ENCODE measurements around the gene CA5B. TPM values are rescaled to one million over a fixed set of nuclear protein-coding genes. Genes with fewer than 3 reads are reported as not detected.

The CA5B gene
- total and polyA plus RNA-seq, 10 of the 15 experiments (the other 5 are each of a cell fraction or from before 2014, with no cell fraction given), result 1.2 to 6.0 (median 3.2) TPM

Small RNA genes lying within 50 kb of the gene (small RNA-seq; reads per million reads assigned to genes)
- gene RF00409, result not detected

Other genes with a start within 250 kb of the CA5B start
- gene PIR, start 244.9 kb upstream of the CA5B start, total RNA-seq (2014; rRNA removed), result 3.8 and 5.3 TPM in 2 replicates
- 5.3 and 6.3 TPM in 2 replicates for gene PIR, start 244.9 kb upstream of the CA5B start, total RNA-seq (2014; rRNA removed; fragmentation: Illumina TruSeq; extraction: Trizol)
- 4.1 and 5.0 TPM in 2 replicates for gene PIR, start 244.9 kb upstream of the CA5B start, total RNA-seq (2021)
- 16.5 and 25.2 TPM in 2 replicates for gene PIR, start 244.9 kb upstream of the CA5B start, polyA plus RNA-seq (2011; rRNA removed)
- 6.6 and 7.3 TPM in 2 replicates for gene PIR, start 244.9 kb upstream of the CA5B start, polyA plus RNA-seq (2014; fragmentation: Illumina TruSeq; extraction: Trizol)
- 10 to 100 TPM; 10.4 to 10.9 TPM for gene PIR, start 244.9 kb upstream of the CA5B start, polyA plus RNA-seq (2014; fragmentation: Nextera tagmentation; extraction: Ambion mirVana)
- gene PIR, start 244.9 kb upstream of the CA5B start, polyA plus RNA-seq (2014; rRNA removed), result 5.4 and 5.7 TPM in 2 replicates
- gene PIR, start 244.9 kb upstream of the CA5B start, polyA plus RNA-seq (2016; fragmentation: Nextera tagmentation; extraction: Ambion mirVana), result 1 to 10 TPM; 7.4 to 9.9 TPM
- not detected in 2 replicates for gene BMX, start 237.5 kb upstream of the CA5B start, total RNA-seq (2014; rRNA removed)
- gene BMX, start 237.5 kb upstream of the CA5B start, total RNA-seq (2014; rRNA removed; fragmentation: Illumina TruSeq; extraction: Trizol), result not detected in 2 replicates
- gene BMX, start 237.5 kb upstream of the CA5B start, total RNA-seq (2021), result not detected in 2 replicates
- not detected in 2 replicates for gene BMX, start 237.5 kb upstream of the CA5B start, polyA plus RNA-seq (2011; rRNA removed)
- not detected in 2 replicates for gene BMX, start 237.5 kb upstream of the CA5B start, polyA plus RNA-seq (2014; fragmentation: Illumina TruSeq; extraction: Trizol)
- gene BMX, start 237.5 kb upstream of the CA5B start, polyA plus RNA-seq (2014; fragmentation: Nextera tagmentation; extraction: Ambion mirVana), result not detected
- not detected in 2 replicates for gene BMX, start 237.5 kb upstream of the CA5B start, polyA plus RNA-seq (2014; rRNA removed)
- gene BMX, start 237.5 kb upstream of the CA5B start, polyA plus RNA-seq (2016; fragmentation: Nextera tagmentation; extraction: Ambion mirVana), result not detected
- gene ACE2, start 137.3 kb upstream of the CA5B start, total RNA-seq (2014; rRNA removed), result not detected in 2 replicates
- gene ACE2, start 137.3 kb upstream of the CA5B start, total RNA-seq (2014; rRNA removed; fragmentation: Illumina TruSeq; extraction: Trizol), result not detected in 2 replicates
- gene ACE2, start 137.3 kb upstream of the CA5B start, total RNA-seq (2021), result not detected in 2 replicates
- not detected in 2 replicates for gene ACE2, start 137.3 kb upstream of the CA5B start, polyA plus RNA-seq (2011; rRNA removed)
- not detected in 2 replicates for gene ACE2, start 137.3 kb upstream of the CA5B start, polyA plus RNA-seq (2014; fragmentation: Illumina TruSeq; extraction: Trizol)
- gene ACE2, start 137.3 kb upstream of the CA5B start, polyA plus RNA-seq (2014; fragmentation: Nextera tagmentation; extraction: Ambion mirVana), result under 1 TPM in 1 of 2 experiments, not detected in 1; 0.04 TPM
- gene ACE2, start 137.3 kb upstream of the CA5B start, polyA plus RNA-seq (2014; rRNA removed), result not detected in 2 replicates
- gene ACE2, start 137.3 kb upstream of the CA5B start, polyA plus RNA-seq (2016; fragmentation: Nextera tagmentation; extraction: Ambion mirVana), result not detected
- gene CLTRN, start 73.5 kb upstream of the CA5B start, total RNA-seq (2014; rRNA removed), result 0.11 and 0.23 TPM in 2 replicates
- gene CLTRN, start 73.5 kb upstream of the CA5B start, total RNA-seq (2014; rRNA removed; fragmentation: Illumina TruSeq; extraction: Trizol), result 0.13 and 0.14 TPM in 2 replicates
- 0.38 TPM in 1 of 2 replicates, not detected in the other for gene CLTRN, start 73.5 kb upstream of the CA5B start, total RNA-seq (2021)
- gene CLTRN, start 73.5 kb upstream of the CA5B start, polyA plus RNA-seq (2011; rRNA removed), result 0.75 and 1.3 TPM in 2 replicates
- gene CLTRN, start 73.5 kb upstream of the CA5B start, polyA plus RNA-seq (2014; fragmentation: Illumina TruSeq; extraction: Trizol), result 0.28 and 0.41 TPM in 2 replicates
- under 1 TPM; 0.27 to 0.45 TPM for gene CLTRN, start 73.5 kb upstream of the CA5B start, polyA plus RNA-seq (2014; fragmentation: Nextera tagmentation; extraction: Ambion mirVana)
- gene CLTRN, start 73.5 kb upstream of the CA5B start, polyA plus RNA-seq (2014; rRNA removed), result 0.22 TPM in 1 of 2 replicates, not detected in the other
- gene CLTRN, start 73.5 kb upstream of the CA5B start, polyA plus RNA-seq (2016; fragmentation: Nextera tagmentation; extraction: Ambion mirVana), result under 1 TPM in 1 of 2 experiments, not detected in 1; 0.21 TPM
- 8.2 and 8.8 TPM in 2 replicates for gene ZRSR2, start 52.2 kb downstream of the CA5B start, total RNA-seq (2014; rRNA removed)
- gene ZRSR2, start 52.2 kb downstream of the CA5B start, total RNA-seq (2014; rRNA removed; fragmentation: Illumina TruSeq; extraction: Trizol), result 17.4 and 19.7 TPM in 2 replicates
- 11.7 and 12.8 TPM in 2 replicates for gene ZRSR2, start 52.2 kb downstream of the CA5B start, total RNA-seq (2021)
- 22.3 and 26.5 TPM in 2 replicates for gene ZRSR2, start 52.2 kb downstream of the CA5B start, polyA plus RNA-seq (2011; rRNA removed)
- 34.1 and 44.8 TPM in 2 replicates for gene ZRSR2, start 52.2 kb downstream of the CA5B start, polyA plus RNA-seq (2014; fragmentation: Illumina TruSeq; extraction: Trizol)
- 10 to 100 TPM; 10.5 to 14.0 TPM for gene ZRSR2, start 52.2 kb downstream of the CA5B start, polyA plus RNA-seq (2014; fragmentation: Nextera tagmentation; extraction: Ambion mirVana)
- gene ZRSR2, start 52.2 kb downstream of the CA5B start, polyA plus RNA-seq (2014; rRNA removed), result 19.5 and 20.8 TPM in 2 replicates
- gene ZRSR2, start 52.2 kb downstream of the CA5B start, polyA plus RNA-seq (2016; fragmentation: Nextera tagmentation; extraction: Ambion mirVana), result 10 to 100 TPM; 15.5 to 15.7 TPM
- 48.0 and 60.5 TPM in 2 replicates for gene AP1S2, start 116.5 kb downstream of the CA5B start, total RNA-seq (2014; rRNA removed)
- 58.6 TPM in 2 replicates for gene AP1S2, start 116.5 kb downstream of the CA5B start, total RNA-seq (2014; rRNA removed; fragmentation: Illumina TruSeq; extraction: Trizol)
- gene AP1S2, start 116.5 kb downstream of the CA5B start, total RNA-seq (2021), result 41.7 and 43.8 TPM in 2 replicates
- gene AP1S2, start 116.5 kb downstream of the CA5B start, polyA plus RNA-seq (2011; rRNA removed), result 105 and 171 TPM in 2 replicates
- 58.0 and 75.1 TPM in 2 replicates for gene AP1S2, start 116.5 kb downstream of the CA5B start, polyA plus RNA-seq (2014; fragmentation: Illumina TruSeq; extraction: Trizol)
- 10 to 100 TPM; 25.6 to 36.6 TPM for gene AP1S2, start 116.5 kb downstream of the CA5B start, polyA plus RNA-seq (2014; fragmentation: Nextera tagmentation; extraction: Ambion mirVana)
- 51.2 and 55.8 TPM in 2 replicates for gene AP1S2, start 116.5 kb downstream of the CA5B start, polyA plus RNA-seq (2014; rRNA removed)
- gene AP1S2, start 116.5 kb downstream of the CA5B start, polyA plus RNA-seq (2016; fragmentation: Nextera tagmentation; extraction: Ambion mirVana), result 10 to 100 TPM; 44.4 to 53.4 TPM

All from GM12878 (cell line).